Left forelimb (tissue), 1 donor: ENCODE data around the gene TBC1D16.

Experiments
- DNase-seq: peaks from one replicate; pipeline ENCODE4 v3.0.0-alpha.2; 2018; ENCODE audit warnings: low spot score

Gene TBC1D16

GRCh38 chr17:79938336-79939093 is 97.2 kb downstream of the TBC1D16 start:
- no peak for DNase-seq

- no peak for DNase-seq
Measured at GRCh38 chr17:79937391-79938335, 98.0 kb downstream of the TBC1D16 start.

- no peak for DNase-seq
Measured at GRCh38 chr17:79936641-79937381, 98.9 kb downstream of the TBC1D16 start.

GRCh38 chr17:79936050-79936449 is 99.6 kb downstream of the TBC1D16 start:
- no peak for DNase-seq

- no peak for DNase-seq
Measured at GRCh38 chr17:79935197-79935885, 100.3 kb downstream of the TBC1D16 start.

- DNase-seq = no peak
Measured at GRCh38 chr17:79934653-79934970, 101.1 kb downstream of the TBC1D16 start.

GRCh38 chr17:79933863-79934652 is 101.6 kb downstream of the TBC1D16 start:
- no peak for DNase-seq

- no peak for DNase-seq
Measured at GRCh38 chr17:79932451-79933306, 103.0 kb downstream of the TBC1D16 start.

GRCh38 chr17:79931817-79932309 is 103.8 kb downstream of the TBC1D16 start:
- no peak for DNase-seq

- DNase-seq = no peak
Measured at GRCh38 chr17:79930877-79931816, 104.5 kb downstream of the TBC1D16 start.

GRCh38 chr17:79930062-79930876 is 105.4 kb downstream of the TBC1D16 start:
- DNase-seq = no peak

GRCh38 chr17:79929257-79930061 is 106.2 kb downstream of the TBC1D16 start:
- DNase-seq = no peak

GRCh38 chr17:79928502-79929256 is 107.0 kb downstream of the TBC1D16 start:
- no peak for DNase-seq

GRCh38 chr17:79927688-79928501 is 107.8 kb downstream of the TBC1D16 start:
- no peak for DNase-seq

GRCh38 chr17:79927136-79927661 is 108.5 kb downstream of the TBC1D16 start:
- no peak for DNase-seq
